Stimulated activated naive CD4-positive, alpha-beta T cell treated with Interleukin-2 at 50 U/mL for 16 hours (primary cell): ENCODE measurements around the gene CORO2B.

Experiments
- DNase-seq: peaks from one replicate; lab custom pipeline; 2025; lab: John Stamatoyannopoulos, UW

The CORO2B gene

DNA sequence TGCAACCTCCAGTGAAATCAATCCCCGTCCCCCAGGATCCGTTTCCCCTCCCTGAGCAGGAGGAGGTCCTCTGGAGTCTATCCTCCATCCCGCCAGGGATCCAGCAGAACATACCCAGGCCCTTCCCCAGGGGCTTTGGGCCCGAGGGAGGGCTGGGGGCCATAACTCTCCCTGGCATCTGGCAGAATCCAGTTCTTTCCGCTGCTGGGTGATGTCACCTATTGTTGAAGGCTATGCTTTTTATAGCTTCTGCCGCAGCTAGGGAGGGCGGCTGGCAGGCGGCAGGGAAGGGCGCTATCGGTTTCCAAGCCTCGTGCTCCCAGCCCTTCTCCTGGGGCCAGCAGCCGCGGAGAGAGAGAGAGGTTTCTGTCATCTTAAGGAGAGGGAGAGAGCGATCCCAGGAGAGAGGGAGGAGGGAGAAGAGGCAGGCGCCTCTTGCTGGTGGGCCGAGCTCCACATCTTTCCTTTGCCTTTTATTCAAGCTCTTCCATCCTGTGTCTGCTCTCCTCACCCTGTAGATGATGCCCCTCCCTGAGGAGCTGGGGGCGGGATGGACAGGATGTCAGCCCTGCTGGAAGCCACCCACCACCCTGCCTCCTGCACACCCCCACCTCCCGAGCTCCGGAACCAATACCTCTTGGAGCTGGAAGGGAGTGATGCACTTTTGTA, 121.8 kb downstream of the CORO2B start:
- no peak for DNase-seq

DNA sequence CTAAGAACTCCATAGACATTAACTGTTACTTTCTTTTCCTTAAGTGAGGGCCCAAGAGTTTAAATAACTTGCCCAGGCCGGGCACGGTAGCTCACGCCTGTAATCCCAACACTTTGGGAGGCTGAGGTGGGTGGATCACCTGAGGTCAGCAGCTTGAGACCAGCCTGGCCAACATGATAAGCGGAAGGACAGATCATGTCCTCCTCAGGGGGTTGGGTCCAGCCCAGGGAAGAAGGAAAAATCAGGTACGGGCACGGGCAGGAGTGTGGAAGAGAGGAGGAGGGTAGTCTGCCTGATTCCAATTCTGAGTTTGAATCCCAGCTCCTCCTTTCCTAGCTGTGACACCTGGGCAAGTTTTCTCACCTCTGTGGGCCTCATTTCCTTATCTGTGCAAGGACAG, 123.1 kb downstream of the CORO2B start:
- no peak for DNase-seq

GRCh38 chr15:68704496-68705021, 125.8 kb downstream of the CORO2B start:
- no peak for DNase-seq

DNA sequence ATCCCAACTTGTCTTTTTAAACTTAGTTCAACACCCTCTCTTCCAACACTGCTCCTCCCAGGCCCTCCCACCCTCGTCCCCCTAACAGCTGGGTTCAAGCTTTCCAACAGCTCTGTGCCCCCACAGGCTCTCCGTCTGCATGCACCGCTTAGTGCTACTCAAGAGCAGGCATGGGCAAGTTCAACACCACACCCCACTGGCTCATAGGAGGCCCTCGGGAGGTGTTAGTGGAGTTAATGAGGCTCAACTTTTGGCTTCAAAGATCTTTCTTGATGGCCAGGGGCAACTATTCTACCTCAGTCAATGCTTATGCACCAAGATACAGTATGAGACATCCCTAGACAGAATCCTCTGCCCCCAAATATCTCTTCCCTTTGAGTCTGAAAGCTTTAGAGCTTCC, 127.5 kb downstream of the CORO2B start:
- no peak for DNase-seq

- DNase-seq, result no peak
These were observed 128.1 kb downstream of the CORO2B start for GRCh38 chr15:68706931-68707330.

GRCh38 chr15:68707386-68707785, 128.6 kb downstream of the CORO2B start:
- no peak for DNase-seq

GRCh38 chr15:68709876-68710275, 131.1 kb downstream of the CORO2B start:
- DNase-seq, result no peak

- no peak for DNase-seq
These were observed 131.7 kb downstream of the CORO2B start for GRCh38 chr15:68710536-68710935.

DNA sequence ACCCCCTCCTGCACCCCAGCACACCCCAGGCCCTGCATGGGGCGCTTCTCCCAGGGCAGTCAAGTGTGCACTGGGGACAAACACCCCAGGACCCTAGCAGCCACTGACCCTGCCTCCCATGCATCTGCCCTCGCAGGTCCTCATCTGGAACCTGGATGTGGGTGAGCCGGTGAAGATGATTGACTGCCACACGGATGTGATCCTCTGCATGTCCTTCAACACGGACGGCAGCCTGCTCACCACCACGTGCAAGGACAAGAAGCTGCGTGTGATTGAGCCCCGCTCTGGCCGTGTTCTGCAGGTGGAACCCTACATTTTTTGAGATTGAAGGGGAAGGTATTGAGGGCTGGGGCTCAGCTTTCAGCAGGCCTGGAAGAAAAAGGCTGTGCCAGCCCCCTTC, 132.6 kb downstream of the CORO2B start:
- DNase-seq, result no peak

- no peak for DNase-seq
These were observed 134.1 kb downstream of the CORO2B start for GRCh38 chr15:68712886-68713285.

DNA sequence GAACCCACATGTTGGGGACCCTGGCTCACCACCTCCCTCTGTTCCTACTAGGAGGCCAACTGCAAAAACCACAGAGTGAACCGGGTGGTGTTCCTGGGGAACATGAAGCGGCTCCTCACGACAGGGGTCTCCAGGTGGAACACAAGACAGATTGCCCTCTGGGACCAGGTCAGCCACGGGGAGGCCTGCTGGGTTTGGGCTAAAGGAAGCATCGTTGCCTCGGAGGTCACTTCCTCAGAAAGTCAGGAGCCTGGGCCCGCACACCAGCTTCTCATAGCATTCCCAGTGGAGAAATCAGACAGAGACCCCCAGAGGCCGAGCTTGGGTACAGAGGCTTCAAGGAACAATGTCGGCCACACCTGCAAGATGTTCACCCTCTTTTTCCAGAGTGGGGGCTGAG, 135.1 kb downstream of the CORO2B start:
- DNase-seq, result no peak

DNA sequence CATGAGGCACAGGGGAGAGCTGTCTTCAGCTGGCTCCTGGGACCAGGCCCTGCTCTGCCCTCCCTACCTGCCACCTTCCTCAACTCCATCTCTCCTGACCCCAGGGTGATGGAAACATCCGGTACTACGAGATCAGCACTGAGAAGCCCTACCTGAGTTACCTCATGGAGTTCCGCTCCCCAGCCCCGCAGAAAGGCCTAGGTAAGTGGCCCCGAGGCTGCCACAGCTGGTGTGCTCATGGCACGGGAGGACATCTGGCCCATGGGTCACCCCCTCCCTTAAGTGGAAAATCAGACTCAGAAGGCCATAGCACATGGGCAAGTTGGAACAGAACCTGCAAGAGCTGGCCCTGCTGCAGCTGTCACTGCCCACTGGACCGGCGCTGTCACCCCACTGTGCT, 136.3 kb downstream of the CORO2B start:
- DNase-seq, result no peak

DNA sequence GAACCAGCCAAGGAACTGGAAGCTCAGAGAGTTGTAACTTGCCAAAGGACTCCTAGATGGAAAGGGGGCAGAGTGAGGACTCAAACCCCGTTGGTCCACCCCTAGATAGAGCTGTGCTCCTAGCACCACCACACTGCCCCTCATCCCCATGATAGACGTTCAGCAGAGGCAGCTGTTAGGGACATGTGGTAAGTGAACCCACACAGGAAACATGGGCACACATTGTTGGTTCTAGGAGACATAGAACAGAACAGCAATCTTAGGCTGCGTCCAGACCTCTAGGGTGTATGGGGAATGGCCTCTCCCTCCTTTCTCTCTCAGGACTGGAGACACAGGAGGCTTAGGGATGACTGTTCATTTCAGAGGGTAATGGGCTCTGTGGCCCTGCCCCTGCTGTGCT, 139.2 kb downstream of the CORO2B start:
- DNase-seq, result no peak

GRCh38 chr15:68718468-68718867, 139.7 kb downstream of the CORO2B start:
- DNase-seq, result no peak

DNA sequence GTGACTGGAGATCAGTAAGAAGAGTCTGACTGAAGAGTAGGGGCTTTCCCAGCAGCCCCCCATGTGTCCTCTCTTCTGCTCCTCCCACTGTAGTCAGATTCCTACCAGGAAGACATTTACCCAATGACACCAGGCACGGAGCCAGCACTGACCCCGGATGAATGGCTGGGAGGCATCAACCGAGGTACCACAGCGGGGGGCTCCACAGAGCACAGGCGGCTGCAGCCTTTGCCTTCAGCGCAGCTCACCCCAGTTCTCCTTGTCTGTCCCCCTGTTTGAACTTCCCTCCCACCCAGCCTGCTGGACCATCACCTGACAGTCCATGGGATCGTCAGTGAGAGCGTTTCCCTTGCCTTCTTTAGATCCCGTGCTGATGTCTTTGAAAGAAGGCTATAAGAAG, 140.3 kb downstream of the CORO2B start:
- no peak for DNase-seq

- DNase-seq, result no peak
These were observed 140.9 kb downstream of the CORO2B start for GRCh38 chr15:68719672-68720071.

DNA sequence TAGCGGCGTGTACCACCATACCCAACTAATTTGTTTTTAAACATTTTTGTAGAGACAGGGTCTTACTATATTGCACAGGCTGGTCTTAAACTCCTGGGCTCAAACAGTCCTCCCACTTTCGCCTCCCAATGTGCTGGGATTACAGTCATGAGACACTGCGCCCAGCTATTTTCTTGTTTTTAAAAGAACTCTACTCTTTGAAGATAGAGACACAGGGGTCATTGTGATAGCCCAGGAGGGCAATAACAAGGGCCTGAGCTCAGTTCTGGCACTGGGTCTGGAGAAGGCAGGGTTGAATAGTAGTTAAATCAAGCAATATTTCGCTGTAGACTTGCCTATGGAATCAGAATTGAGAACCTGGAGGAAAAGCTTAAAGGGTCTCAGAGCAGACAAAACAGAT, 143.1 kb downstream of the CORO2B start:
- no peak for DNase-seq

- DNase-seq, result no peak
These were observed 146.9 kb downstream of the CORO2B start for GRCh38 chr15:68725736-68726135.

GRCh38 chr15:68726246-68726645, 147.5 kb downstream of the CORO2B start:
- DNase-seq, result no peak

- no peak for DNase-seq
These were observed 151.1 kb downstream of the CORO2B start for GRCh38 chr15:68729789-68730411.

DNA sequence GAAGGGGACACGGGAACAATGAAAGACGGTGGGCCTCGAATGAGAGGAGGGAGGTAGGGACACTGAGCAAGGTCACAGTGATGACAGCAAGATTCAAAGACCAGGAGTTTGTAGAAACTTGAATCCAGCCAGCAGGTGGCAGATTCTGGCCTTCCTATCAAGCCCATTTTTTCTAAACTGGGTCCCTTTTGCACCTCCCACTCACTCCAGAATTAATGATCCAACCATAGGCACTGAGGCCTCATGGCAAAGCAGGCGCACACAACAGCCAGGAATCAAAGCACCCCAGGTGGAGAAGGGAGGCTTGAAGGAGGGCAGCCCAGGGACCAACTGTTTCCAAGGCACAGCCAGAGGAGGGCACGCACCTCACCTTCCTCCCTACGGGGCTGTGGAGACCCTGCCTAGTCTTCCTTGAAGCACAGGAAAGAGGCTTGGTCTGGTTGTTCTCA, 151.7 kb downstream of the CORO2B start:
- DNase-seq, result no peak

GRCh38 chr15:68730976-68731897, 152.4 kb downstream of the CORO2B start:
- DNase-seq, result no peak

DNA sequence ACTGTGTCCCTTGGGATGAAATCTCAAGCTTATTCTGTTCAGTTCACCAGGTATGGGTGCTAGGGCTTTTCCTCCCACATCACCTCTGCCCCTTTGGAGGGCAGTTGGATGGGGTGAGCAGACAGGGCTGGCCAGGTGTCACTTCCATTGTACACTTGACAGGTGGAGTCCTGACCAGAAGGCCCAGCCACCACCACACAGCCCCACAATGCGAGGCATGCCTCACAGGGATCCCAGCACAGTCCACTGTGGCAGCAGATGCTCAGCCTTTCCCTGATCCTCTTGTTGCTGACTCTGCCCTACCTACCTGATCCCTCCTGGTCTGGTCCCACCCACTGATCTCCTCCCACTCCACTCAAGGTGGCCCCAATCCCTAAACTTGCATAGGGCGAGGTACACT, 153.7 kb downstream of the CORO2B start:
- no peak for DNase-seq
